Measurements from ENCODE around the gene NCL. TPM values are rescaled to one million over a fixed set of nuclear protein-coding genes. Genes with fewer than 3 reads are reported as not detected.

Gene NCL
- total RNA-seq, 1 donor, result 167 TPM

- H3K4me3 ChIP-seq (ENCODE audit: low read depth, low read length), result no peak overlapping the region
- no peak for TF ChIP-seq CTCF (IDR thresholded peaks at IDR 0.05; ENCODE audit: insufficient read depth, low read length)
- no peak for DNase-seq (ENCODE audit: low read depth)
These were observed 30.4 kb upstream of the NCL start for GRCh38 chr2:231494669-231495068.

- H3K4me3 ChIP-seq (ENCODE audit: low read depth, low read length), result no peak overlapping the region
- DNase-seq (ENCODE audit: low read depth), result no peak
- no peak for TF ChIP-seq CTCF (IDR thresholded peaks at IDR 0.05; ENCODE audit: insufficient read depth, low read length)
These were observed 26.5 kb upstream of the NCL start for GRCh38 chr2:231490801-231491200.

GRCh38 chr2:231489990-231490389, 25.7 kb upstream of the NCL start:
- H3K4me3 ChIP-seq (ENCODE audit: low read depth, low read length), result no peak overlapping the region
- no peak for DNase-seq (ENCODE audit: low read depth)
- TF ChIP-seq CTCF (IDR thresholded peaks at IDR 0.05; ENCODE audit: insufficient read depth, low read length), result peak; percentile 34

GRCh38 chr2:231488331-231488730, 24.0 kb upstream of the NCL start:
- no peak for DNase-seq (ENCODE audit: low read depth)
- H3K4me3 ChIP-seq (ENCODE audit: low read depth, low read length), result no peak overlapping the region
- no peak for TF ChIP-seq CTCF (IDR thresholded peaks at IDR 0.05; ENCODE audit: insufficient read depth, low read length)

GRCh38 chr2:231486851-231487596, 22.7 kb upstream of the NCL start:
- no peak for TF ChIP-seq CTCF (IDR thresholded peaks at IDR 0.05; ENCODE audit: insufficient read depth, low read length)
- H3K4me3 ChIP-seq (ENCODE audit: low read depth, low read length), result no peak overlapping the region
- no peak for DNase-seq (ENCODE audit: low read depth)

DNA sequence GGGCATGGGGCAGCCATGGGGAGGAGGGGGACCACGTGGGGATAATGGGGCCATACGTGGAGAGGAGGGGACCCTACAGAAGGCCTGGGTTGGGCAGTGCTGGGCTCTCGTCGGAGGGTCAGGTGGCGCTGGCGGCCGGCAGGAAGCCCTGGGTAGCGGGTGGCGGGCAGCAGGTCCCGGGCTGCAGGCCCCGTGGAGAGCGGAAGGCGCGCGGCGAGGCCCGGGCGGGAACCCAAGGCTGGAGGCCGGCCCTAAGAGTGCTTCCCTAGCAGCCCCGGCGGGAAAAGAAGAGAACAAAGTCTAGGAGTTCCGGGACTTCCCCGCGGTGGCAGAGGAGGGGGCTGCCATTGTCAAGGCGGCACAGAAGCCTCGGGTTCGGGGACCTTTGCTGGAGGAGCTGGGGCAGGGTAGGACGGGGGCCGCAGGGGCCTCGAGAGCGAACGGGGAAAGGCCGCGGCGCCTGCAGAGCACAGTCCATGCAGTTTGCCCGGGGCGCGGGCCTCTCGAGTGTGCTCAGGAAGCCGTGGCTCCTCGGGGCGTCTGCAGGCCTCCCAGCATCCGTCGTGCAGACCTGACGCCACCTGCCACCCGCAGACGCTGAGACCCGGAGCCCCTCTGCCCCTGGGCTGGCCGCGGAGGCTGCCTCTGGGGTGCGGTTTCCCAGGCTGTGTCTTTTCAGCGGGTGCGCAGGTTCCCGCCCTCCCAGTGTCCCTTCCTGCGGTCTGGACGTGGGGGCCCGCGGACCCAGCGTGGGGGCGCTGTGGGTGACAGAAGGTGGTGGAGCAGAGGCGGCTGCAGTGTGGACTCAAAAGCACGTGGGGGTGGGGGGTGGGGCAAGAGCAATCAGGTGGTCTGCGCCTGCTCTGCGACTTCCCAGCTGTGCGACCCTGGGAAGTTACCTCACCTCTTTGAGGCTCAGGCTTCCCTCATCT, 19.4 kb upstream of the NCL start:
- H3K4me3 ChIP-seq (ENCODE audit: low read depth, low read length), result peak overlapping the region; percentile 65
- no peak for TF ChIP-seq CTCF (IDR thresholded peaks at IDR 0.05; ENCODE audit: insufficient read depth, low read length)
- peak; percentile 34 for DNase-seq (ENCODE audit: low read depth)
